DMS 273 (cell line): ENCODE results near the gene GRID2.
A peak's percentile ranks its signal among the peaks of the same experiment; 100 is the strongest.

ENCODE experiments used
- DNase-seq: peaks from one replicate; lab custom pipeline; 2025; ENCODE audit not compliant: unreplicated experiment; lab: John Stamatoyannopoulos, UW

GRID2 gene

GRCh38 chr4:92952426-92952825 lies 648.7 kb downstream of the GRID2 start:
- DNase-seq = no peak

DNA sequence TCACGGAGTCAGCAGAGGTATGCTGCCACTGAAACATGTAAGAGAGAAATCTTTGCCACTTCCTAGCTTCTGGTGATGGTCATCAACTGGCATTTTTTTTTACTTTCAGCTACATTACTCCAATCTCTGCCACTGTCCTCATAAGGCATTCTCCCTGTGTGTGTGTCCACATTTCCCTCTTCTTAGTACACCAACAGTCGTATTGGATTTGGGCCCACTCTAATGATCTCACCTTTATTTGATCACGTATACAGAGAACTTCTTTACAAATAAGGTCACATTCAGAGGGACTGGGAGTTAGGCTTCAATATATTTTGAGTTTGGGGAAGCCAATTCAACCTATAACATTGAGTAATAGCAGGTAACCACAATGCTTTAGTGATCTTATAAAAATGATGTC lies 649.1 kb downstream of the GRID2 start:
- DNase-seq = no peak

DNA sequence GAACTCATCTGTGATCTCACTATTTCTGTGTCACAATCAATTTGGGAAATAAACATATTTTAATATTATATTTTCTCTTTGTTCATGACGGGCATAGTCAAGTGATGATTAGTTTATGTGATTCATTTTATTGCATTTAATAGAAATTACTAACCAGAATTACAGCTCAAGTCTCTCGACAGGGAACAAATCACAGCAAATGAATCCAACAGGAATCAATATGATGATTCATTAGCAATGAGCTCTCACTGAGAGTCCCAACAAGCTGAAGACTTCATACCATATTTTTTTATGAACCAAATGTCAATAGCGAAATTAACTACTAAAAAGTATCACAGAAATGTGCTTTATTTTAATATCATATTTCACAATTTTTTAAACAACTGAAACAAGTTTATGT lies 649.7 kb downstream of the GRID2 start:
- no peak for DNase-seq

GRCh38 chr4:92961881-92962280 lies 658.1 kb downstream of the GRID2 start:
- no peak for DNase-seq

GRCh38 chr4:92962831-92963230 lies 659.1 kb downstream of the GRID2 start:
- no peak for DNase-seq

DNA sequence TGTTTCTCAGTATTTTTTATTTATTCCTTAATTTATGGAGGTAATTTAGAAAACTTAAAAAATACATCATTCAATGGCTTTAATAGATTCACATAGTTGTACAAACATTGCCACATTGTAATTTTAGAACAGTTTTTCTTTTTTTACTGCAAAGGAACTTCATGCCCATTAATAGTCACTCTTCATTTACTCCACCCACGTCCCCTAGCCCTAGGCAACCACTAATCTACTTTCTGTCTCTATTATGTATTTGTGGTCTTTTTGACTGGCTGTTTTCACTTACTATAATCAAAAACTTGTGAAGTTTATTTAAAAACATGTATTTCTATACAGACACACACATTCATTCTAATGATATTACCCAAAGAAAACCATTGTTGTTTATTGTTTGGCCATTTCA lies 664.8 kb downstream of the GRID2 start:
- no peak for DNase-seq

DNA sequence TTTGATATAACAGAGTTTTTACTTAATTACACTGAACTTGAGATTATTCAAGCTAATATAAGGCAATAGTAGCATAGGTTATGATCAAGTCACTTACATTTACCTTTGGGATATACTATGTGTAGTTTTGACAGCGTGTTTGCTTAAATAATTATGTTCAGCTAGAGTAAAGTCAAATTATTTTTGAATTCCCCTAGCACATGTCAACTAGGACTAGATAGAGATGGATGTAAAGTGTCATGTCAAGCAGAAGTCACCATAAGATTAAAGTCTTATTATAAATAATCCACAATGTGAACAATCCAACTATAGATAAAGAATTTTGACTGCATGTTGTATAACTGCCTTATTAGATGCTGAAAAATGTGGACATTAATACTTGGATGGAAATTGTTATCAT lies 665.2 kb downstream of the GRID2 start:
- DNase-seq = no peak

GRCh38 chr4:92969650-92970379 lies 666.0 kb downstream of the GRID2 start:
- no peak for DNase-seq

DNA sequence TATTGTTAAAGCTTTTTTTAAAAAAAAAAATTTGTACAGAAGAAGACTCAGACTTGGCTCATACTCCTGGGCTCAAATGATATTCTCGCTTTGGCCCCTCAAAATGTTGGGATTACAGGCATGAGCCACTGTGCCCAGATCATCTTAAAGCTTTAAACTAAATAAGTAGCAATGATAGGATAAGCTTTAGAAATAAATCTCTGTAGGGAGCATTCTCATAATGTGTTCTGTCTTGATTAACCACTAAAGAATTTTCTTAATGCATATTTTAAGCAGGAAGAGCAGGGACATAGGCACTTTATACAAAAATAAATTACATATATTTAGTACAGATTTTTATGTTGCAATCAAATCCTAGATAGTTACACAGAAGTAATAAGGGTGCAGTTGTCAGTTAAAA lies 667.2 kb downstream of the GRID2 start:
- DNase-seq = no peak

GRCh38 chr4:92988301-92988700 lies 684.5 kb downstream of the GRID2 start:
- DNase-seq = no peak

- no peak for DNase-seq
Observed at GRCh38 chr4:92992758-92993157, 689.0 kb downstream of the GRID2 start.

- DNase-seq = no peak
Observed at GRCh38 chr4:92994727-92995126, 691.0 kb downstream of the GRID2 start.

- DNase-seq = no peak
Observed at GRCh38 chr4:92996533-92996932, 692.8 kb downstream of the GRID2 start.

- no peak for DNase-seq
Observed at GRCh38 chr4:93000910-93001309, 697.1 kb downstream of the GRID2 start.

DNA sequence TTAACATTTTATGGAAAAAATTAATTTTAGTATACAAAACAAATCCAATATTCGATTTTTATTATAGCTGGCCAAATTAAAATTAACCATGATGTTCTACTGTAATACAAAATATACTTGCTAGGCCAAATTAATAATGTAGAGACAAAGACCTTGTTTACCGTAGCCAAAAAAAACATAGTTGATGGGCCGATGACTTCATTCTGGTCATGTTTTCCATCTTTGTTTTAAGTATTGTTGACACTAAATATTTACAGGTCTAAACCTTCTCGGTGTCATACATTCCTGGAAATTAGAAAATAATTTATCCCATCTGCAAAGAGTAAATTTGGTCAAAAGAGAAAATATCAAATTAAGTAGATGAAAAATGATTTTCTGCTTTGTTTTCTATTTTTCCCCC lies 698.5 kb downstream of the GRID2 start:
- no peak for DNase-seq

DNA sequence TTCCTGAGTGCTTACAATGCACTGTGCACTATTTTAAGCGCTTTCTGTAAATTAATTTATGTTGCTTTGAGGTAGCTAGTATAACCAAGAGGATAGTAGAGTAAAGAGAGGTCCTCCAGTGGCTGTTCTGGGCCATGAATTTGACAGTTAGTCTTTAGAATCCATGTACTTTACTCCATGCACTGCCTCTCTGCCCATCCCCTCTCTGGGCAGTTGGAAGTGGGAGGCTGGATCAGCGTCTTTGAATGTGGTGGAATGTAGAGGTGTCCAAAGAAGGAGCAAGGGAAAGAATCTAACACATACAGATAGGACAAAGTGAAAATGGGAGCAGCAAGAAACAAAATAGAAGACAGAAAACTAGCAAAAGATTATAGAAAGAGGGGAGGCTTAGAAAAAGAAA lies 712.6 kb downstream of the GRID2 start:
- DNase-seq = no peak

- DNase-seq = no peak
Observed at GRCh38 chr4:93018243-93018642, 714.5 kb downstream of the GRID2 start.

DNA sequence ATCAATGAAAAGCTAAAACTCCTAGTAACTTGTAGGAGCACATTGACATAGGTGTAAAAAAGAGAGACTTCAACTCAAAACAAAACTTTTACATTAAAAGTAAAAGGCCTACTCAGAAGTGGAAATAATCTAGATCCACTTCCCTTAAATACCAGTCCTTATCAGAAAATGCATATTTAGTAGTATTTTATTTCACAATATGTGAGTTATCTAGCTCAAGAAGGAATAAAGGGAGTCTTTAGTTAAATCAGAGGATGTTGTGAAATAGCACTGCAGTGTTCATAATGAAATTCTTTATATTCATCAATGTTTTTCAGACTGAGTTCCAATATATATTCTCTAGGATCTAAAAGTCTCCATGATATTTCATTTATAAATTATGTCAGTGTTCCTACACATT lies 715.0 kb downstream of the GRID2 start:
- no peak for DNase-seq

- DNase-seq = peak; percentile 19
Observed at GRCh38 chr4:93029769-93030168, 726.0 kb downstream of the GRID2 start.

GRCh38 chr4:93030670-93031069 lies 726.9 kb downstream of the GRID2 start:
- no peak for DNase-seq

GRCh38 chr4:93031431-93032098 lies 727.8 kb downstream of the GRID2 start:
- no peak for DNase-seq

DNA sequence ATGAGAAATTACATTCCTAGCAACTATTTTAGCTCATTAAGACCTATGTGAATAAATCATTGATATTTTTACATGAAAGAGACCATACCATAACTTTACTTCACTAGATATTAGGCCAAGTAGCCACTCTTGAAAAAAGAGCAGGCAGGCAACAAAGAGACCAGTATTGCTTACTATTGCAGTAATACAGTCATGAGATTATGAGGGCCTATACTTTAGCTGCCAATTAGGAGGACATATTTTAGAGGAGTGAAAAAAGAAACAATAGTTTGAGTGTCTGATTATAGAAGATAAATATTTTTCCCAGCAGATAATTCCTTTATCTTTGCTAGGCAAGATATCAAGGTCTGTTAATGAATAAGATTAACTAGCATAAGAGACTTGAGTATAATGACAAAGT lies 739.0 kb downstream of the GRID2 start:
- no peak for DNase-seq

DNA sequence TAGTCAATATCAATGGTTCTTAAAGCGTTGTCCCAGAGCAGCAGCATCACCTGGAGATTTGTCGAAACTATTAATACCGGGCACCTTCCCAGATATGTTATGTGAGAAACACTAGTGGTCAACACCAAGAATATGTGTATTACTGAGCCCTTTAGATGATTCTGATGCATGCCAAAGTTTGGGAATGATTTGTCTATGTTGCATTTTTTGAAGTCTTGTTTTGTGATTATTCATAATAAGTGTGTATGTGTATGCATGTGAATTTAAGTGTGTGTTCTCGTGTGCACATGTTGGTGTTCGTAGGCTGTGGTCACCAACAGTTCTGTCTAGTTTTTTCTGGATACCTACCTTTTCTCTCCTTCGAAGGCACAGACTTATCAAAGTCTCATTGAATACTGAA lies 749.4 kb downstream of the GRID2 start:
- no peak for DNase-seq
